Trophoblast cell (in vitro differentiated cells and primary cell): ENCODE measurements around the gene LDLRAD3.

ENCODE experiments used
- DNase-seq, 2 donors: peaks; one replicate each; pipeline ENCODE4 v3.0.0-alpha.2; 2016
- H2AFZ ChIP-seq: 2 replicates; pipeline ENCODE4 v1.6.1; 2013; ENCODE audit warnings: low read length, moderate library complexity, mild to moderate bottlenecking; ENCODE audit not compliant: insufficient read depth, poor library complexity
- H2AK5ac ChIP-seq: 2 replicates; pipeline ENCODE4 v1.6.1; 2013; ENCODE audit warnings: mild to moderate bottlenecking, low read length
- H2BK120ac ChIP-seq: 2 replicates; pipeline ENCODE4 v1.6.1; 2013; ENCODE audit warnings: low read length, mild to moderate bottlenecking, moderate library complexity; ENCODE audit not compliant: insufficient read depth, poor library complexity
- H2BK12ac ChIP-seq: 2 replicates; pipeline ENCODE4 v1.6.1; 2013; ENCODE audit warnings: mild to moderate bottlenecking, low read length, moderate library complexity
- H2BK5ac ChIP-seq: 2 replicates; pipeline ENCODE4 v1.6.1; 2013; ENCODE audit warnings: low read length, low read depth, moderate library complexity, mild to moderate bottlenecking; ENCODE audit not compliant: poor library complexity
- H3K14ac ChIP-seq: 2 replicates; pipeline ENCODE4 v1.6.1; 2013; ENCODE audit warnings: mild to moderate bottlenecking, low read length
- H3K18ac ChIP-seq: 2 replicates; pipeline ENCODE4 v1.6.1; 2013; ENCODE audit warnings: mild to moderate bottlenecking, low read length
- H3K23ac ChIP-seq: 2 replicates; pipeline ENCODE4 v1.6.1; 2013; ENCODE audit warnings: low read length
- H3K27ac ChIP-seq: 2 replicates; pipeline ENCODE4 v1.5.1; 2013; ENCODE audit warnings: low read depth, mild to moderate bottlenecking, inconsistent platforms, low read length, moderate library complexity
- H3K27me3 ChIP-seq: 2 replicates; pipeline ENCODE4 v1.6.1; 2013; ENCODE audit warnings: inconsistent platforms, mild to moderate bottlenecking, low read length, moderate library complexity; ENCODE audit not compliant: insufficient read depth
- H3K36me3 ChIP-seq, 2 experiments: 1 replicate in 1 of 2; 2 replicates in 1 of 2; pipeline ENCODE4 v1.6.1; 2013; ENCODE audit warnings: low read length in 2 of 2, mild to moderate bottlenecking in 2 of 2, moderate library complexity in 1 of 2; ENCODE audit not compliant: insufficient read depth in 2 of 2, control insufficient read depth in 1 of 2
- H3K4ac ChIP-seq: 2 replicates; pipeline ENCODE4 v1.6.1; 2013; ENCODE audit warnings: low read depth, mild to moderate bottlenecking, low read length, moderate library complexity
- H3K4me1 ChIP-seq, 2 experiments: 1 replicate in 1 of 2; 2 replicates in 1 of 2; pipeline ENCODE4 v1.6.1; 2013; ENCODE audit warnings: low read length in 2 of 2, mild to moderate bottlenecking in 2 of 2, moderate library complexity in 1 of 2; ENCODE audit not compliant: insufficient read depth in 2 of 2, control insufficient read depth in 1 of 2
- H3K4me2 ChIP-seq: 2 replicates; pipeline ENCODE4 v1.6.1; 2013; ENCODE audit warnings: inconsistent platforms, mild to moderate bottlenecking, low read length, moderate library complexity
- H3K4me3 ChIP-seq: 2 replicates; pipeline ENCODE4 v1.5.1; 2013; ENCODE audit warnings: mild to moderate bottlenecking, low read depth, low read length, inconsistent platforms
- H3K79me1 ChIP-seq: one replicate; pipeline ENCODE4 v1.6.1; 2013; ENCODE audit warnings: low read length
- H3K79me2 ChIP-seq: 2 replicates; pipeline ENCODE4 v1.6.1; 2013; ENCODE audit warnings: low read length, mild to moderate bottlenecking; ENCODE audit not compliant: control insufficient read depth, insufficient read depth, poor library complexity
- H3K9ac ChIP-seq: 2 replicates; pipeline ENCODE4 v1.6.1; 2013; ENCODE audit warnings: mild to moderate bottlenecking, low read length
- H3K9me3 ChIP-seq: 2 replicates; pipeline ENCODE4 v1.6.1; 2013; ENCODE audit warnings: low read depth, mild to moderate bottlenecking, control low read depth, inconsistent platforms, low read length; ENCODE audit not compliant: insufficient read depth
- H4K12ac ChIP-seq: 2 replicates; pipeline ENCODE4 v1.6.1; 2013; ENCODE audit warnings: low read depth, mild to moderate bottlenecking, low read length, moderate library complexity
- H4K8ac ChIP-seq: 2 replicates; pipeline ENCODE4 v1.6.1; 2013; ENCODE audit warnings: low read depth, mild to moderate bottlenecking, low read length, moderate library complexity
- H4K91ac ChIP-seq: one replicate; pipeline ENCODE4 v1.6.1; 2013; ENCODE audit warnings: low read depth, mild to moderate bottlenecking, low read length, moderate library complexity
- WGBS: extraction: QIAGEN DNeasy Blood & Tissue Kit; methylation state at CpG from one replicate; pipeline ENCODE4 v1.1.7; 2013; ENCODE audit warnings: missing lambda C conversion rate; ENCODE audit not compliant: insufficient read length, insufficient coverage; ENCODE audit errors: extremely low coverage; 5-methylcytosine and 5-hydroxymethylcytosine counted together

The LDLRAD3 gene

DNA sequence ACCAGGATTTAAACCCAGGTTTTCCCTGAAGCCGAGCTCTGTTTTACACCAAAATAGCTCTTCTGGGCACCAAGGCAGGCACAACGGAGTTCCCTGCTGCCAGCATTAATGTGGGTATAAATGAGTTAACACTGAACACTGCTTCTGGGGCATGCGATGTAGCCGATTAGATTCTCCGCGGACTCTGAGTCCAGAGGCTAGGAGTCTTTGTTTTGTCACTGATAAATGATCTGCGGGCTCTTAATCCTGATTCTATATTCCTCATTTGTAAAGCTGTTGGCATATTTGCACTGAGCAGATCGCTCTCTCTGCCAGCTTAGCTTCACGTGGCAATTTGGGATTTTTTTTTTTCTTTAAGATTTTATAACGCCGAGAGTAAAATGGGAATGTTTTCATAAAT lies 16.8 kb upstream of the LDLRAD3 start:
- no peak overlapping the region for H2BK12ac ChIP-seq
- no peak overlapping the region for H3K4me3 ChIP-seq
- H3K9ac ChIP-seq = no peak overlapping the region
- H3K4me2 ChIP-seq = no peak overlapping the region
- H4K8ac ChIP-seq = no peak overlapping the region
- H4K91ac ChIP-seq = peak overlapping the region; percentile 28
- H3K27ac ChIP-seq = no peak overlapping the region
- no peak overlapping the region for H2AFZ ChIP-seq
- H3K79me1 ChIP-seq = no peaks in the 10 kb centered on the region
- H3K9me3 ChIP-seq = no peaks in the 10 kb centered on the region
- no peaks in the 10 kb centered on the region for H3K79me2 ChIP-seq
- H4K12ac ChIP-seq = no peak overlapping the region
- no CpG with 5 or more reads among the region's 11 CpGs for WGBS
- no peaks in the 10 kb centered on the region for H3K36me3 ChIP-seq
- H3K4ac ChIP-seq = no peak overlapping the region
- H3K27me3 ChIP-seq = no peaks in the 10 kb centered on the region
- H2BK120ac ChIP-seq = peak overlapping the region; percentile 31
- no peak overlapping the region for H3K18ac ChIP-seq
- H2AK5ac ChIP-seq = no peak overlapping the region
- H3K23ac ChIP-seq = no peak overlapping the region
- no peak for DNase-seq
- H2BK5ac ChIP-seq = no peak overlapping the region
- H3K4me1 ChIP-seq = no peaks in the 10 kb centered on the region
- no peak overlapping the region for H3K14ac ChIP-seq

DNA sequence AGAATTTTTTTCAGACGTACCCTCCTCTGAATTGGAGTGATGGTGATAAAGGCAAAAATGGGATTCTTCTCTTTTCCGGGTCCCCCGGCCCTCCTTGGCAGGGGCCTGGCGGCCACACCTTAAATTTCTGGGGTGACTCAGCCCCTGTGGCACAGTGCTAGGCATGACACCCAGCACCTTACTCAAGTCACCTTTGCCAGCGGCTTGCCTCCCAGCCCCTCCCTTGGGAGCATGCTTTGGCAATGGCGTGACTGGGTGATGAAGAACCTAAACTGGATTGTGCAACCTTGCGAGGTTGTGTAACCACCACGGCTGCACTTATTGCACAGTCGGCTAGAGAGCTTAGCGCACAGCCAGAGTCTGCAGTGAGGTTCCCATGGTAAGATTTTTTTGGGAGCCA lies 16.2 kb upstream of the LDLRAD3 start:
- H3K18ac ChIP-seq = no peak overlapping the region
- H3K4ac ChIP-seq = no peak overlapping the region
- no peaks in the 10 kb centered on the region for H3K79me1 ChIP-seq
- no peak overlapping the region for H2BK120ac ChIP-seq
- H3K27me3 ChIP-seq = no peaks in the 10 kb centered on the region
- no peaks in the 10 kb centered on the region for H3K4me1 ChIP-seq
- H3K79me2 ChIP-seq = no peaks in the 10 kb centered on the region
- H3K9ac ChIP-seq = no peak overlapping the region
- H3K9me3 ChIP-seq = no peaks in the 10 kb centered on the region
- no peak overlapping the region for H3K23ac ChIP-seq
- peak; percentile 90 to 97 for DNase-seq
- no peak overlapping the region for H3K4me3 ChIP-seq
- H3K14ac ChIP-seq = no peak overlapping the region
- no peak overlapping the region for H4K12ac ChIP-seq
- no peaks in the 10 kb centered on the region for H3K36me3 ChIP-seq
- H3K27ac ChIP-seq = no peak overlapping the region
- no peak overlapping the region for H4K8ac ChIP-seq
- no CpG with 5 or more reads among the region's 10 CpGs for WGBS
- no peak overlapping the region for H3K4me2 ChIP-seq
- no peak overlapping the region for H2BK12ac ChIP-seq
- no peak overlapping the region for H2AK5ac ChIP-seq
- no peak overlapping the region for H2BK5ac ChIP-seq
- no peak overlapping the region for H4K91ac ChIP-seq
- H2AFZ ChIP-seq = no peak overlapping the region

DNA sequence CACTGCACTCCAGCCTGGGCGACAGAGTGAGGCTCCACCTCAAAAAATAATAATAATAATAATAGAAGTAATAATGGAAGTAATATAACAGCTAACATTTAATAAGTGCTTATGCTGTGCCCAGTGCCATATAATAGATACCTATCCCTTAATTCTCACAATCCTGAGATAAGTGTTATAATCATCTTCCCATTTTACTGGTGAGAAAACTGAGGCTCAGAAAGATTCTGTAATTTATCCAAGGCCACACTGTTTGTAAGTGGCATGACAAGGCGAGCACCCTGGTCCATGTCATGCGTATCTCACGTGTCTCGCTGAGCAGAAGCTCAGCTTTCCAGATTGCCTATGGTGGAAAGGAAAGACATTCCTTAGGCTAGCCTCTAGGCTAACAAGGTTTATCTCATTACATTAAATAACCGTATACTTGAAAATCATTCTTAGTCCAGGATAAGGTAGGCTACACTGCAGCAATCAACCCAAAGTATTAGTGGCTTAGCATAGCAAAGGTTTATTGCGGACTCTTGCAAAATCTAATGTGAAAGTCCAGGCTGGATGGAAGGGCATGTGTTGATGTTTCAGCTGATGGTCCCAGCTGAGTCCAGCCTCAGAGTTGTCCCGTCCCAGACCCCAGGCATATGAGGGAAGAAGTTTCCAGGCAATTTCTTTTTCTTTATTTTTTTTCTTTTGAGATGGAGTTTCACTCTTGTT lies 15.0 kb upstream of the LDLRAD3 start:
- DNase-seq = no peak
- no peak overlapping the region for H3K14ac ChIP-seq

DNA sequence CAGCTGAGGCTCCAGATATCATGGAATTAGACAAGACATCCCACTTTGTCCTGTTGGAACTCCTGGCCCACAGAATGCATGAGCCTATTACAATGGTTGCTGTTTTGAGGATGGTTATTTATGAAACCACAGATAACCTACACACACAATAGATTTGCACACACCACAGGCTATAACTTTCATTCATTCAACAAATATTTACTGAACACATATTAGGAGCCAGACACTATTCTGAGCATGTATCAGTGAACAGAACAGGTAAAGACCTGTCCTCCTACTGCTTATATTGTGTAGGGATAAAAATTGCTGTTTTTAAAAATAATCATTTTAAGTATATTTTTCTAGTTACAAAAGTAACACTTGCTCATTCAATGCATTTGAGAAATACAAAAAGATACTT lies 13.4 kb upstream of the LDLRAD3 start:
- no peak overlapping the region for H2BK120ac ChIP-seq
- H3K79me1 ChIP-seq = no peaks in the 10 kb centered on the region
- H3K23ac ChIP-seq = no peak overlapping the region
- no peaks in the 10 kb centered on the region for H3K9me3 ChIP-seq
- no peak overlapping the region for H2BK12ac ChIP-seq
- no peak overlapping the region for H3K18ac ChIP-seq
- no peak overlapping the region for H2BK5ac ChIP-seq
- no peak for DNase-seq
- H3K4me2 ChIP-seq = no peak overlapping the region
- no peak overlapping the region for H4K91ac ChIP-seq
- no peaks in the 10 kb centered on the region for H3K4me1 ChIP-seq
- H3K36me3 ChIP-seq = no peaks in the 10 kb centered on the region
- H3K4ac ChIP-seq = no peak overlapping the region
- no peak overlapping the region for H2AFZ ChIP-seq
- H4K12ac ChIP-seq = no peak overlapping the region
- H4K8ac ChIP-seq = no peak overlapping the region
- H3K9ac ChIP-seq = no peak overlapping the region
- no peaks in the 10 kb centered on the region for H3K27me3 ChIP-seq
- H3K27ac ChIP-seq = no peak overlapping the region
- no peaks in the 10 kb centered on the region for H3K79me2 ChIP-seq
- no peak overlapping the region for H2AK5ac ChIP-seq
- H3K14ac ChIP-seq = no peak overlapping the region
- no peak overlapping the region for H3K4me3 ChIP-seq

More for the DNA sequence above, 15.0 kb upstream of the LDLRAD3 start:
- Histone ChIP-seq H3K4ac (no peak overlapping the region), H3K27ac (no peak overlapping the region), H2AFZ (no peak overlapping the region), H3K9me3 (no peaks in the 10 kb centered on the region), H3K27me3 (no peaks in the 10 kb centered on the region), H3K4me3 (no peak overlapping the region), H3K9ac (no peak overlapping the region), H3K4me2 (no peak overlapping the region), H4K91ac (no peak overlapping the region), H4K8ac (no peak overlapping the region), H2BK120ac (no peak overlapping the region), H3K23ac (no peak overlapping the region), H3K79me2 (no peaks in the 10 kb centered on the region), H2BK5ac (no peak overlapping the region), H2BK12ac (no peak overlapping the region), H2AK5ac (no peak overlapping the region), H3K18ac (no peak overlapping the region), H3K79me1 (no peaks in the 10 kb centered on the region), H3K4me1 (no peaks in the 10 kb centered on the region), H4K12ac (no peak overlapping the region), H3K36me3 (no peaks in the 10 kb centered on the region)
- no CpG with 5 or more reads among the region's 8 CpGs for WGBS
